Heart left ventricle (tissue), 13 donors: ENCODE data around the gene KCNMA1.

Experiments
- CTCF ChIP-seq, 12 donors: fragments of 200-600 bp; sonication (generic) in 4 of 12; IDR thresholded peaks; one replicate each; pipeline versions ENCODE4 v1.5.0 to v1.8.0; 2018 to 2022; ENCODE audit warnings: antibody characterized with exemption in 12 of 12, mild to moderate bottlenecking in 5 of 12
- POLR2A ChIP-seq, 2 donors: fragments of 450-650 bp; IDR thresholded peaks; one replicate each; pipeline ENCODE4 v1.6.1; 2017; ENCODE audit warnings: antibody characterized with exemption in 2 of 2, mild to moderate bottlenecking in 2 of 2, moderate library complexity in 2 of 2
- donor health status: ischemic (EF 13 %, LVEDD 7.1; RV severe dilation, severe dysfunction).
- donor health status: DM: no; HTN: yes; CAD: no.
- donor health status: DM: no; HTN: no; CAD: no.
- donor health status: ischemic (EF 25% LVEDD 6.9; RV normal size, moderate dysfunction).
- donor health status: ischemic (EF 25% LVEDD 5.7; RV mildly dilated, moderate dysfunction).
- donor health status: ischemic (EF 35%, LVEDD 5.7; RV mildly dilated, moderate dysfunction).
- donor health status: nonischemic (EF 11% LVEDD 7.7; RV severe dilation, severe dysfunction).
- donor health status: DM: yes; HTN: yes; CAD: no.
- donor health status: PGD.
- donor health status: ischemic (EF 29% LVEDD 5.4; RV normal size, mild dysfunction).
- donor health status: nonischemic (EF 23%, LVEDD 6.1; RV moderate dilation, normal function).

GRCh38 chr10:76971547-76972170 is 665.9 kb downstream of the KCNMA1 start:
- no peak for TF ChIP-seq POLR2A (IDR thresholded peaks at IDR 0.05)
- no peak for TF ChIP-seq CTCF (IDR thresholded peaks at IDR 0.05)
